OCI-LY1 (cell line): ENCODE data around the gene CD82.

Source experiments
- H2AFZ ChIP-seq: fragments of 200-600 bp; sonication (generic), shearing (Covaris generic); 2 replicates; pipeline ENCODE4 v1.6.0; 2014; ENCODE audit warnings: antibody characterized with exemption, mild to moderate bottlenecking, low read length
- H3F3A ChIP-seq: fragments of 200-600 bp; sonication (generic), shearing (Covaris generic); 2 replicates; pipeline ENCODE4 v1.6.0; 2014; ENCODE audit warnings: mild to moderate bottlenecking, antibody characterized with exemption, low read length, moderate library complexity; ENCODE audit not compliant: insufficient read depth
- H3K27ac ChIP-seq: fragments of 200-600 bp; sonication (generic); 2 replicates; pipeline ENCODE4 v1.5.1; 2014; ENCODE audit warnings: low read length, mixed run types, mild to moderate bottlenecking, low read depth; ENCODE audit not compliant: poor library complexity, severe bottlenecking
- H3K27me3 ChIP-seq: fragments of 200-600 bp; sonication (generic); 2 replicates; pipeline ENCODE4 v1.6.0; 2014; ENCODE audit warnings: antibody characterized with exemption, mild to moderate bottlenecking, low read length, moderate library complexity; ENCODE audit not compliant: insufficient read depth
- H3K36me3 ChIP-seq: fragments of 200-600 bp; sonication (generic); 2 replicates; pipeline ENCODE4 v1.6.1; 2014; ENCODE audit warnings: mild to moderate bottlenecking, antibody characterized with exemption, low read length, moderate library complexity, mixed read lengths; ENCODE audit not compliant: insufficient read depth
- H3K4me1 ChIP-seq: fragments of 200-600 bp; sonication (generic); 2 replicates; pipeline ENCODE4 v1.5.1; 2014; ENCODE audit warnings: mild to moderate bottlenecking, low read length, moderate library complexity; ENCODE audit not compliant: insufficient read depth, severe bottlenecking
- H3K4me2 ChIP-seq: fragments of 200-600 bp; sonication (generic), shearing (Covaris generic); 2 replicates; pipeline ENCODE4 v1.6.1; 2014; ENCODE audit warnings: low read length
- H3K4me3 ChIP-seq: fragments of 200-600 bp; sonication (generic); 2 replicates; pipeline ENCODE4 v1.5.1; 2014; ENCODE audit warnings: low read length, low read depth, mild to moderate bottlenecking, mixed read lengths; ENCODE audit not compliant: poor library complexity, severe bottlenecking
- H3K79me2 ChIP-seq: fragments of 200-600 bp; shearing (Covaris generic); 2 replicates; pipeline ENCODE4 v1.6.1; 2016; ENCODE audit warnings: mixed run types, low read length, mixed read lengths; ENCODE audit not compliant: insufficient read depth
- H3K9ac ChIP-seq: fragments of 200-600 bp; sonication (generic), shearing (Covaris generic); 2 replicates; pipeline ENCODE4 v1.6.1; 2014; ENCODE audit warnings: mild to moderate bottlenecking, low read length, mixed read lengths
- H3K9me2 ChIP-seq: fragments of 200-600 bp; sonication (generic), shearing (Covaris generic); 2 replicates; pipeline ENCODE4 v1.6.1; 2014; ENCODE audit warnings: low read depth, mild to moderate bottlenecking, low read length, mixed read lengths
- H3K9me3 ChIP-seq: fragments of 200-600 bp; shearing (Covaris generic); 2 replicates; pipeline ENCODE4 v1.6.1; 2014; ENCODE audit warnings: low read length, mixed read lengths
- H4K20me1 ChIP-seq: fragments of 200-600 bp; sonication (generic), shearing (Covaris generic); 2 replicates; pipeline ENCODE4 v1.6.0; 2016; ENCODE audit warnings: mild to moderate bottlenecking, low read length; ENCODE audit not compliant: insufficient read depth
- CTCF ChIP-seq: fragments of 200-600 bp; sonication (generic), shearing (Covaris generic); IDR thresholded peaks from 2 replicates; pipeline ENCODE4 v1.5.1; 2017; ENCODE audit warnings: mild to moderate bottlenecking, antibody characterized with exemption, low read length, moderate library complexity, mixed read lengths
- EZH2 ChIP-seq: fragments of 200-600 bp; sonication (generic), shearing (Covaris generic); IDR thresholded peaks from 2 replicates; pipeline ENCODE4 v1.8.0; 2017; ENCODE audit warnings: borderline replicate concordance, mixed run types, mild to moderate bottlenecking, antibody characterized with exemption, low read length, moderate library complexity, mixed read lengths

CD82 gene

DNA sequence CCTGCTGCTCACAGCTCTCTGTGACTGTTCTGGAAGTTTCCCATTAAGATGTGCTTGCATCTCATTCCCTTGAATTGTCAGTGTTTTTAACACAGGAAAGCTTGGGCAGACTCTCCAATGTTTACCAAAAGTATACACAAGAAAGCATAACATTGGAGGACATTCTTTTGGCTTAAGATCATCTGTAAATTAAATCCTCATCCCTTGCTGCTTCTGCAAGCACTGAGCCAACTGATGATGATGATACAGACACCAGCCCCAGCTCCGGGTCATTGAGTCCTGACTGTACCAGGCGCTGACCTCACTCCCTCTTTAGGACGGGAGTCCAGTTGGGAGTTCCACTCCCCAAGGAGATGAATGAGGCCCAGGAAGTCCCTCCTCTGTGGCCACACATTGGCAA lies 23.8 kb downstream of the CD82 start:
- Histone ChIP-seq H3K36me3 (no peaks in the 10 kb centered on the region), H3F3A (no peaks in the 10 kb centered on the region), H3K27ac (no peak overlapping the region), H3K9me2 (no peaks in the 10 kb centered on the region), H3K9me3 (no peaks in the 10 kb centered on the region), H3K79me2 (no peaks in the 10 kb centered on the region), H3K4me3 (no peak overlapping the region), H2AFZ (no peak overlapping the region), H4K20me1 (no peaks in the 10 kb centered on the region), H3K9ac (no peak overlapping the region), H3K4me2 (no peak overlapping the region), H3K4me1 (no peaks in the 10 kb centered on the region), H3K27me3 (no peaks in the 10 kb centered on the region)
- TF ChIP-seq CTCF: no peak

GRCh38 chr11:44590769-44591168 lies 25.3 kb downstream of the CD82 start:
- Histone ChIP-seq H4K20me1 (no peaks in the 10 kb centered on the region), H3K4me3 (no peak overlapping the region), H3K9me2 (no peaks in the 10 kb centered on the region), H3K79me2 (no peaks in the 10 kb centered on the region), H3K36me3 (no peaks in the 10 kb centered on the region), H3K4me2 (no peak overlapping the region), H3K27me3 (no peaks in the 10 kb centered on the region), H3K27ac (no peak overlapping the region), H3K4me1 (peaks cover under 1% of the 10 kb centered on the region), H3K9me3 (no peaks in the 10 kb centered on the region), H3F3A (no peaks in the 10 kb centered on the region), H3K9ac (no peak overlapping the region), H2AFZ (no peak overlapping the region)
- TF ChIP-seq CTCF: no peak
- no peak for TF ChIP-seq EZH2

GRCh38 chr11:44591557-44591956 lies 26.1 kb downstream of the CD82 start:
- H3K4me1 ChIP-seq: peaks cover 9% of the 10 kb centered on the region
- H3K9me2 ChIP-seq: no peaks in the 10 kb centered on the region
- no peaks in the 10 kb centered on the region for H3K79me2 ChIP-seq
- H3K27me3 ChIP-seq: no peaks in the 10 kb centered on the region
- H3K36me3 ChIP-seq: no peaks in the 10 kb centered on the region
- no peak overlapping the region for H3K4me3 ChIP-seq
- no peaks in the 10 kb centered on the region for H4K20me1 ChIP-seq
- no peaks in the 10 kb centered on the region for H3F3A ChIP-seq
- no peak overlapping the region for H3K9ac ChIP-seq
- TF ChIP-seq CTCF (no peak), EZH2 (no peak)
- H3K9me3 ChIP-seq: no peaks in the 10 kb centered on the region
- H2AFZ ChIP-seq: no peak overlapping the region
- no peak overlapping the region for H3K4me2 ChIP-seq
- no peak overlapping the region for H3K27ac ChIP-seq
